ENCODE data around the gene CAPN6. TPM values are rescaled to one million over a fixed set of nuclear protein-coding genes. Genes with fewer than 3 reads are reported as not detected.

Gene CAPN6
- total and polyA plus RNA-seq, 10 of the 15 experiments (the other 5 are each of a cell fraction or from before 2014, with no cell fraction given): not detected

DNA sequence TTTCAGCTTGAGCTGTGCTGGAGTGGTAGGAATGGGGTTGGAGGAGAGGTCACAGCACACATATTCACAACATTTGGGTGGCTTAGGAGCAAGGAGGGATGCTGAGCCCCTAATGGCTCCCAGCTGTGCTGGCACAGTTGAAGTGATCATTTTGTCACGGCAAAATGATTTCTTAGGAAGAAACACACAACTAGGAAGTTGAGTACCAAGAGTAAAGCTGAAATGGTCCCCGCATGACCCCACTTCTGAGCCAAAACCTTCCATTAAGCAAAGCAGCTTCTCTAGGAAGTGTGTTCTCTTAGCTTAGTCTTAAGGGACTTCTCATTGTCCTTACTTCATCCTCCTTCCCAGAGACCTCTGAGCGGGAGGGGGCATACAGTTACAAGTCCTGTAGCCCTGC is 12.6 kb downstream of the CAPN6 start:
- SMC1A ChIA-PET (ENCODE audit: uncharacterized antibody, unreplicated experiment): no interaction called here
- Histone ChIP-seq H2AFZ (ENCODE audit: control insufficient read depth, low read depth, low read length) (no peak overlapping the region), H3K4me3 (no peak overlapping the region), H3K27ac (ENCODE audit: control insufficient read depth, insufficient read depth) (no peak overlapping the region), H3K79me2 (ENCODE audit: control insufficient read depth, insufficient read depth, low read length) (no peaks in the 10 kb centered on the region), H3K4me1 (ENCODE audit: control insufficient read depth, insufficient read depth, low read length) (no peaks in the 10 kb centered on the region), H3K9ac (ENCODE audit: control insufficient read depth, insufficient read depth, low read length) (no peak overlapping the region), H3K9me3 (replicated peaks; ENCODE audit: control insufficient read depth, insufficient read depth, low read length) (no peaks in the 10 kb centered on the region), H3K36me3 (ENCODE audit: control insufficient read depth in 2 of 2, insufficient read depth in 2 of 2, low read length in 1 of 2) (no peaks in the 10 kb centered on the region), H3K4me2 (ENCODE audit: control insufficient read depth, insufficient read depth) (no peak overlapping the region), H3K27me3 (replicated peaks in 1 of 2; ENCODE audit: control insufficient read depth in 2 of 2, insufficient read depth in 2 of 2, low read length in 1 of 2) (0 out of 4 replicates have a peak, but pooled peaks cover 0 to 2% of the 10 kb centered on the region in 2 experiments), H4K20me1 (ENCODE audit: control insufficient read depth, insufficient read depth) (no peaks in the 10 kb centered on the region)
- BruUV-seq (replicated peaks): no TSS peak
- CTCF ChIA-PET: interaction anchor here (0.6 kb wide), 1 partner anchor 612 kb away, joined by 3 read pairs; no protein-coding TSS in a partner anchor
- RAD21 ChIA-PET (ENCODE audit: unreplicated experiment): no interaction called here
- TF ChIP-seq BRCA1 (IDR thresholded peaks at IDR 0.05; ENCODE audit: low read depth, low read length) (no peak), SMAD1 (IDR thresholded peaks at IDR 0.05; ENCODE audit: low read depth, partially characterized antibody) (no peak), MYB (IDR thresholded peaks at IDR 0.05; ENCODE audit: borderline replicate concordance, low read depth, low read length) (no peak), TBL1XR1 (IDR thresholded peaks at IDR 0.05; ENCODE audit: low read depth, low read length) (no peak), SPI1 (IDR thresholded peaks at IDR 0.05; ENCODE audit: borderline replicate concordance, insufficient read depth, low read depth, low read length) (no peak), JUNB (IDR thresholded peaks at IDR 0.05) (no peak), IKZF2 (IDR thresholded peaks at IDR 0.05) (no peak), FOS (IDR thresholded peaks at IDR 0.05; ENCODE audit: borderline replicate concordance, extremely low read depth, insufficient read length) (no peak)
- TF ChIP-seq, protein P1, sequence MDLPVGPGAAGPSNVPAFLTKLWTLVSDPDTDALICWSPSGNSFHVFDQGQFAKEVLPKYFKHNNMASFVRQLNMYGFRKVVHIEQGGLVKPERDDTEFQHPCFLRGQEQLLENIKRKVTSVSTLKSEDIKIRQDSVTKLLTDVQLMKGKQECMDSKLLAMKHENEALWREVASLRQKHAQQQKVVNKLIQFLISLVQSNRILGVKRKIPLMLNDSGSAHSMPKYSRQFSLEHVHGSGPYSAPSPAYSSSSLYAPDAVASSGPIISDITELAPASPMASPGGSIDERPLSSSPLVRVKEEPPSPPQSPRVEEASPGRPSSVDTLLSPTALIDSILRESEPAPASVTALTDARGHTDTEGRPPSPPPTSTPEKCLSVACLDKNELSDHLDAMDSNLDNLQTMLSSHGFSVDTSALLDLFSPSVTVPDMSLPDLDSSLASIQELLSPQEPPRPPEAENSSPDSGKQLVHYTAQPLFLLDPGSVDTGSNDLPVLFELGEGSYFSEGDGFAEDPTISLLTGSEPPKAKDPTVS (IDR thresholded peaks at IDR 0.05; ENCODE audit: low read depth, low read length): no peak
- TF ChIP-seq, protein P2, sequence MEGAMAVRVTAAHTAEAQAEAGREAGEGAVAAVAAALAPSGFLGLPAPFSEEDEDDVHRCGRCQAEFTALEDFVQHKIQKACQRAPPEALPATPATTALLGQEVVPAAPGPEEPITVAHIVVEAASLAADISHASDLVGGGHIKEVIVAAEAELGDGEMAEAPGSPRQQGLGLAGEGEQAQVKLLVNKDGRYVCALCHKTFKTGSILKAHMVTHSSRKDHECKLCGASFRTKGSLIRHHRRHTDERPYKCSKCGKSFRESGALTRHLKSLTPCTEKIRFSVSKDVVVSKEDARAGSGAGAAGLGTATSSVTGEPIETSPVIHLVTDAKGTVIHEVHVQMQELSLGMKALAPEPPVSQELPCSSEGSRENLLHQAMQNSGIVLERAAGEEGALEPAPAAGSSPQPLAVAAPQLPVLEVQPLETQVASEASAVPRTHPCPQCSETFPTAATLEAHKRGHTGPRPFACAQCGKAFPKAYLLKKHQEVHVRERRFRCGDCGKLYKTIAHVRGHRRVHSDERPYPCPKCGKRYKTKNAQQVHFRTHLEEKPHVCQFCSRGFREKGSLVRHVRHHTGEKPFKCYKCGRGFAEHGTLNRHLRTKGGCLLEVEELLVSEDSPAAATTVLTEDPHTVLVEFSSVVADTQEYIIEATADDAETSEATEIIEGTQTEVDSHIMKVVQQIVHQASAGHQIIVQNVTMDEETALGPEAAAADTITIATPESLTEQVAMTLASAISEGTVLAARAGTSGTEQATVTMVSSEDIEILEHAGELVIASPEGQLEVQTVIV (IDR thresholded peaks at IDR 0.05; ENCODE audit: borderline replicate concordance, partially characterized antibody): no peak
- TF ChIP-seq, protein P3, sequence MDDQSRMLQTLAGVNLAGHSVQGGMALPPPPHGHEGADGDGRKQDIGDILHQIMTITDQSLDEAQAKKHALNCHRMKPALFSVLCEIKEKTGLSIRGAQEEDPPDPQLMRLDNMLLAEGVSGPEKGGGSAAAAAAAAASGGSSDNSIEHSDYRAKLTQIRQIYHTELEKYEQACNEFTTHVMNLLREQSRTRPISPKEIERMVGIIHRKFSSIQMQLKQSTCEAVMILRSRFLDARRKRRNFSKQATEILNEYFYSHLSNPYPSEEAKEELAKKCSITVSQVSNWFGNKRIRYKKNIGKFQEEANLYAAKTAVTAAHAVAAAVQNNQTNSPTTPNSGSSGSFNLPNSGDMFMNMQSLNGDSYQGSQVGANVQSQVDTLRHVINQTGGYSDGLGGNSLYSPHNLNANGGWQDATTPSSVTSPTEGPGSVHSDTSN (IDR thresholded peaks at IDR 0.05; ENCODE audit: insufficient replicate concordance, low read depth, low read length): no peak
- TF ChIP-seq, protein P4, sequence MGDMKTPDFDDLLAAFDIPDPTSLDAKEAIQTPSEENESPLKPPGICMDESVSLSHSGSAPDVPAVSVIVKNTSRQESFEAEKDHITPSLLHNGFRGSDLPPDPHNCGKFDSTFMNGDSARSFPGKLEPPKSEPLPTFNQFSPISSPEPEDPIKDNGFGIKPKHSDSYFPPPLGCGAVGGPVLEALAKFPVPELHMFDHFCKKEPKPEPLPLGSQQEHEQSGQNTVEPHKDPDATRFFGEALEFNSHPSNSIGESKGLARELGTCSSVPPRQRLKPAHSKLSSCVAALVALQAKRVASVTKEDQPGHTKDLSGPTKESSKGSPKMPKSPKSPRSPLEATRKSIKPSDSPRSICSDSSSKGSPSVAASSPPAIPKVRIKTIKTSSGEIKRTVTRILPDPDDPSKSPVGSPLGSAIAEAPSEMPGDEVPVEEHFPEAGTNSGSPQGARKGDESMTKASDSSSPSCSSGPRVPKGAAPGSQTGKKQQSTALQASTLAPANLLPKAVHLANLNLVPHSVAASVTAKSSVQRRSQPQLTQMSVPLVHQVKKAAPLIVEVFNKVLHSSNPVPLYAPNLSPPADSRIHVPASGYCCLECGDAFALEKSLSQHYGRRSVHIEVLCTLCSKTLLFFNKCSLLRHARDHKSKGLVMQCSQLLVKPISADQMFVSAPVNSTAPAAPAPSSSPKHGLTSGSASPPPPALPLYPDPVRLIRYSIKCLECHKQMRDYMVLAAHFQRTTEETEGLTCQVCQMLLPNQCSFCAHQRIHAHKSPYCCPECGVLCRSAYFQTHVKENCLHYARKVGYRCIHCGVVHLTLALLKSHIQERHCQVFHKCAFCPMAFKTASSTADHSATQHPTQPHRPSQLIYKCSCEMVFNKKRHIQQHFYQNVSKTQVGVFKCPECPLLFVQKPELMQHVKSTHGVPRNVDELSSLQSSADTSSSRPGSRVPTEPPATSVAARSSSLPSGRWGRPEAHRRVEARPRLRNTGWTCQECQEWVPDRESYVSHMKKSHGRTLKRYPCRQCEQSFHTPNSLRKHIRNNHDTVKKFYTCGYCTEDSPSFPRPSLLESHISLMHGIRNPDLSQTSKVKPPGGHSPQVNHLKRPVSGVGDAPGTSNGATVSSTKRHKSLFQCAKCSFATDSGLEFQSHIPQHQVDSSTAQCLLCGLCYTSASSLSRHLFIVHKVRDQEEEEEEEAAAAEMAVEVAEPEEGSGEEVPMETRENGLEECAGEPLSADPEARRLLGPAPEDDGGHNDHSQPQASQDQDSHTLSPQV (IDR thresholded peaks at IDR 0.05): no peak
- DNase-seq (ENCODE audit: low read depth, low spot score) (no peak), ATAC-seq (no peak), FAIRE-seq (no peak)
- 40% methylated on average over 3 of the region's 3 CpGs for WGBS (ENCODE audit: insufficient coverage, insufficient replicate concordance, low lambda C conversion rate, missing lambda C conversion rate)
- POLR2A ChIA-PET: no interaction called here
- intact Hi-C loops (cut with micrococcal nuclease; ENCODE audit: unreplicated experiment) (no loop called here), in situ Hi-C loops (cut with MboI) (no loop called here)
